Medulla oblongata (tissue), 1 donor: ENCODE results near the gene ZCCHC2.

ENCODE experiments used
- DNase-seq: peaks from one replicate; pipeline ENCODE4 v3.0.0-alpha.2; 2015; ENCODE audit errors: extremely low spot score

The ZCCHC2 gene

GRCh38 chr18:62522504-62523254 lies at the start of gene ZCCHC2:
TSS of gene ZCCHC2 (plus strand) at chr18:62523025. CDS start at chr18:62523425, 400 bp downstream.
- DNase-seq: peak; percentile 99

- DNase-seq: no peak
These were observed 43.3 kb upstream of the ZCCHC2 start for GRCh38 chr18:62479574-62479973.

GRCh38 chr18:62480927-62481326 lies 41.9 kb upstream of the ZCCHC2 start:
- DNase-seq: no peak

- DNase-seq: no peak
These were observed 37.9 kb upstream of the ZCCHC2 start for GRCh38 chr18:62484941-62485340.

GRCh38 chr18:62485684-62486083 lies 37.1 kb upstream of the ZCCHC2 start:
- no peak for DNase-seq

- DNase-seq: no peak
These were observed 36.4 kb upstream of the ZCCHC2 start for GRCh38 chr18:62486290-62486964.

- DNase-seq: no peak
These were observed 35.7 kb upstream of the ZCCHC2 start for GRCh38 chr18:62487161-62487560.

- DNase-seq: no peak
These were observed 31.7 kb upstream of the ZCCHC2 start for GRCh38 chr18:62490967-62491695.

GRCh38 chr18:62493033-62493862 lies 29.6 kb upstream of the ZCCHC2 start:
- DNase-seq: no peak

- no peak for DNase-seq
These were observed 28.1 kb upstream of the ZCCHC2 start for GRCh38 chr18:62494764-62495163.

- no peak for DNase-seq
These were observed 26.6 kb upstream of the ZCCHC2 start for GRCh38 chr18:62496262-62496661.

- no peak for DNase-seq
These were observed 25.5 kb upstream of the ZCCHC2 start for GRCh38 chr18:62497190-62497772.

- DNase-seq: no peak
These were observed 24.1 kb upstream of the ZCCHC2 start for GRCh38 chr18:62498616-62499262.

GRCh38 chr18:62499263-62499650 lies 23.6 kb upstream of the ZCCHC2 start:
- DNase-seq: peak; percentile 25

- DNase-seq: no peak
These were observed 22.7 kb upstream of the ZCCHC2 start for GRCh38 chr18:62500174-62500573.

- DNase-seq: no peak
These were observed 21.7 kb upstream of the ZCCHC2 start for GRCh38 chr18:62500966-62501591.

GRCh38 chr18:62505669-62506494 lies 16.9 kb upstream of the ZCCHC2 start:
- DNase-seq: peak; percentile 45

GRCh38 chr18:62506495-62507143 lies 16.2 kb upstream of the ZCCHC2 start:
- no peak for DNase-seq

- no peak for DNase-seq
These were observed 13.0 kb upstream of the ZCCHC2 start for GRCh38 chr18:62509779-62510178.
